Measurements from ENCODE around the gene KREMEN1.
"Not testable (repeated sequence)": the region's sequence is repeated elsewhere in the genome, so short reads cannot be mapped to it uniquely, and the experiment has no call there.

Gene KREMEN1

DNA sequence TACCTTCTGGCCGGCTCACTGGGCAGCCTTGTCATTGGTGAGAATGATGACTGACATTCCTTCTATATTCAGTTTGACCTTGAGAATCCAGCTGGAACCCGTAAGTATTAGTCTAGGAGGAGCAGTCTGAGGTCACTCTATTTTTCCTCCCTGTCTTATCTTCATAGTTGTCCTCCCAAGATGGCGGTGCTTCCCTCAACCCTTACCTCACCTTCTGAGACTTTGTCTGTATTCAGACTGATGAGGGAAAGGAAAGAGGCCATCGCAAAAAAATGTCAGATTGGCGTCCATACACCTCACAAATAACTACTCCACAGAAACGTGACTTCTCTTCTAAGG is 6.0 kb downstream of the KREMEN1 start:
- DNase-seq (ENCODE audit: low read depth in 2 of 2), result no peak

DNA sequence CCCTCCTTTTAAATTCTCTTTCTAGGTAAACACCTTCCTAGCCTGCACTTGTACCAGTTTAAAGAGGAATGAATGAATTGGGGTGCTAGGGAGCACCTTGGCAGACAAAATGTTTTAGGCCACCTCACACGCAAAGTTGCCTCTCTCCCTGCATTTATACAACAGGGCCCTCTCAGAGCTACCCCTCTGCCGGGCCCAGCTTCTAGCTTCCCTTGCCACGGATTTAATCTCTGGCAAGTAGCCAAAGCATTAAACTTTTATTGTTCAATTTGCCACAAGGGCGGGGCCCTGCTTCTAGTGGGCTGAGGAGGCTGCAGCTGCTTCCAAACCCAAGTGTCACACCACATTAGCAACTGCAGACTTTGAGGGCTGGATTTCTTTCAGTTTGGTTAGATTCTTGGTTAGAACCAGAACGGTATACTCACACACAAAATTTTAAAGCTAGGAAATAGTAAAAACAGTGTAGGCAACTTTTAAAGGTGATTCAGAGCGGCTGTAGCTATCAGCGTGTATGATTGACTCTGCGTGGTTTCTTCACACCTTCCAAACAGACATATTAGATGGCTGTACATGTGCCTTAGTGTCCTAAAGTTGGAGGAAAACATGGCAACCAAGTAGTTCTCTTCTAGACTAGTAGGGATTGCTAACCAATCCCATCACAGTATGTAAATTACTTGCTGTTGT is 6.5 kb downstream of the KREMEN1 start:
- DNase-seq (ENCODE audit: low read depth in 2 of 2), result no peak

DNA sequence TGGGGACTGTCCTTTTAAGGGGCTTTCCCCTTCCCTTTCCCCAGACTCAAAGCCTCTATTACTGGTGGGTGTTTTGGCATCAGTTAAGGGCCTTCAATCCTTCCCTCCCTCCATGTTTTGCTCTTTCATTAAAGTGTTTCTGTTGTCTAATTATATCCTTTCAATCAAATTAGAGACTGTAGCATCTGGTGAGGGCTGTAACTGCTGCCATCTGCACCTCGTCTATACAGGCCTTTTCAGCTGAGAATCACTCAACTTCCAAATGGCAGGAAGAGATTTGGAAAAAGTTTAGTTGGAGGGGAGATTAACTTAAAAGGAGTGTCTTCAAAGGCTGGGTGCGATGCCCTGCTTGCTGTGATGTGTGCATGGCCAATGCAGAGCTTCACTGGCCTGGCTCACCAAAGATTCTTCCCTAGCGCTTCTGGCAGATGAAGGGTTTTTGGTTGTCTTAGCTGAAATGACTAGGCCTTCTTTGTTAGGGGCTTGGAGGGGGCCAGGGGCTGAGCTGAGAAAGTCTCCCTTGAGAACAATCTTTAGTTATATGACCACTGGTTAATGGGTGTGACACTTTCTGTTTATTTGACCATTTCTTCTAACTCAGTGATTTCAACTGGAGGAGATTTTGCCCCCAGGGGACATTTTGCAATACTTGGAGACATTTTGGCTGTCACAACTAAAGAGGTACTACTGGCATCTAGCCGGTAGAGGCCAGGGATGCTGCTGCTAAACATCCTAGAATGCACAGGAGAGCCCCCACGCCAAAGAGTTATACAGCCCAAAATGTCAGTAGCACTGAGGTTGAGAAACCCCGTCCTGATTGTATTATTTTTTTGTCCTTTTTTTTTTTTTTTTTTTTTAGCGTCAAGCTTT is 7.5 kb downstream of the KREMEN1 start:
- no peak for DNase-seq (ENCODE audit: low read depth in 2 of 2)

DNA sequence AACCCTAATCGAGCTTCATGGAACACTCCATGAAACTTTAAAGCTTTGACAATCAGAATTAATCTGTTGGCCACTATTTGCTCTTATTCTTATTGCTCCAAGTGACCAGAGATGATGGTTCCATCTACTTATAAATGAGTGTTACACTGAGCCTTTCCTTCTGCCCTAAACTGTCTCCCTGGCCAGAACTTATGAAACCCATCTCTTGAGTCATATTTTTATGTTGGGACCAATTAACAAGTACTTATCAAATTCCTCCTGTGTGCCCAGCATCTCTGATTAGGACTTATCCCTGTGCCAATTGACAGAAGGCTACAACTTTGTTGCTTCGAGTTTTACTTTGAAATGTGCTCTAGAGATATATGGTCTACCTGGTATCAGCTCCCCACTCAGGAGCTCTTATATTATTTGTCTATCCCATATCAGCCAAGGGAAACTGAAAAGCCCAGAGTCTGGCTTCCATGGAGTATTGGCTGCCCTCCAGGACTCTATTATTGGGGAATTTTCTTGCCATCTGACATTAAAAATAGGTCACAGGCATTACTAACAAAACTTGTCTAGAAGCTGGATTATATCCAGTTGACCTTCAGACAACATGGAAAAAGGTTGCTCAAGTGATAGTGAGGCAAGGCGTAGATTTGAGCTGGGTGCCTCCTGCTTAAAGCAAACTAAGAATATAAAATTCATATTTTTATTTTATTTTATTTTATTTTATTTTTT is 8.8 kb downstream of the KREMEN1 start:
- DNase-seq (ENCODE audit: low read depth in 2 of 2), result no peak

DNA sequence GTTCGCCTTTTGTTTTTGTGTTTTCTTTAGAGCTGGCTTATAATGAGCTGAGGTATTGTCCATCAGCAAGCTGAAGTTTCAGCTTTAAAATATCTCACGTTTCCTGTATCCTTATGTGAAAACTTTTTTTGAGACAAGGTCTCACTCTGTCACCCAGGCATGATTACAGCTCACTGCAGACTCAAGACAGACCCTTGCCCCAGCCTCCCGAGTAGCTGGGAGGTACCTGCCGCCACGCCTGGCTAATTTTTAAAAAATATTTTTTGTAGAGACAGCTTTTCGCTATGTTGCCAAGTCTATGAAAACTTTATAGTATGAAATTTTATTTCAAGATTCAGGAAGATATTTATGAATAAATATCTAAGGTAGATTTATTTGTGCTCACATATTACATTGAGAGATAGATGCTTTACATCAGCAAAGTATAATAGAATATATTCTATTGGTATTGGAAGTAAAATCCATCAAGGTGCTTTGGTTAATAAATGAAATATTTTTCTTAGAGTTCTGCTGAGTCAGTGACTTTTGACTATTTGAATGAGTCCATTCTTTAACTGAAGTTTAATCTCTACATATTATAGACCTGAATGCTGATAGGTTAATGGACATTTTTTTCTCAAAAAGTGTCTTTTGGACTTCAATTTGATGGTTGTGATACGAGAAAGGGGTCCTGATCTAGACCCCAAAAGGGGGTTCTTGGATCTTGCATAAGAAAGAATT is 10.2 kb downstream of the KREMEN1 start:
- no peak for DNase-seq (ENCODE audit: low read depth in 2 of 2)

DNA sequence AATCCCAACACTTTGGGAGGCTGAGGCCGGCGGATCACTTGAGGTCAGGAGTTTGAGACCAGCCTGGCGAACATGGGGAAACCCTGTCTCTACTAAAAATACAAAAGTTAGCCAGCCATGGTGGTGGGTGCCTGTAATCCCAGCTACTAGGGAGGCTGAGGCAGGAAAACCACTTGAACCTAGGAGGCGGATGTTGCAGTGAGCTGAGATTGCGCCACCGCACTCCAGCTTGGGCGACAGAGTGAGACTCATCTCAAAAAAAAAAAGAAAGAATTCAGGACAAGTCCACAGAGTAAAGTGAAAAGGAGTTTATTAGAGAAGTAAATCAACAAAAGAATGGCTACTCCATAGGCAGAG is 10.7 kb downstream of the KREMEN1 start:
- not testable (repeated sequence) for DNase-seq (ENCODE audit: low read depth in 2 of 2)

DNA sequence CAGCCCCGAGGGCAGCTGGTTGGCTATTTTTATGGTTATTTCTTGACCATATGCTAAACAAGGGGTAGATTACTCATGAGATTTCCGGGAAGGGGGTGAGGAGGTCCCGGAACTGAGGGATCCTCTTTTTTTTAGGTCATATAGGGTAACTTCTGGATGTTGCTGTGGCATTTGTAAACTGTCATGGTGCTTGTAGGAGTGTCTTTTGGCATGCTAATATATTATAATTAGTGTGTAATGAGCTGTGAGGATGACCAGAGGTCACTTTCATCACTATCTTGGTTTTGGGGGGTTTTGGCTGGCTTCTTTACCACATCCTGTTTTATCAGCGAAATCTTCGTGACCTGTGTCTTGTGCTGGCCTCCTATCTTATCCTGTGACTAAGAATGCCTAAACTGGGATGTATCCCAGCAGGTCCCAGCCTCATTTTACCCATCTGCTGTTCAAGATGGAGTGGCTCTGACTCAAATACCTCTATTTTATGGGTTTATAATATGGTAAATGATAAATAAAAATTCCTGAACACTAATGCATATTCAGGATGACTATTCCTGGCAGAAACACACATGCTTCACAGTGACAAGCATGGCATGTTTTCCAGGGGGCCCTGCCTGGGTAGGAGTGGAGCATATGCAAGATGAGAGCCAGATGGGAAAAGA is 11.2 kb downstream of the KREMEN1 start:
- no peak for DNase-seq (ENCODE audit: low read depth in 2 of 2)

DNA sequence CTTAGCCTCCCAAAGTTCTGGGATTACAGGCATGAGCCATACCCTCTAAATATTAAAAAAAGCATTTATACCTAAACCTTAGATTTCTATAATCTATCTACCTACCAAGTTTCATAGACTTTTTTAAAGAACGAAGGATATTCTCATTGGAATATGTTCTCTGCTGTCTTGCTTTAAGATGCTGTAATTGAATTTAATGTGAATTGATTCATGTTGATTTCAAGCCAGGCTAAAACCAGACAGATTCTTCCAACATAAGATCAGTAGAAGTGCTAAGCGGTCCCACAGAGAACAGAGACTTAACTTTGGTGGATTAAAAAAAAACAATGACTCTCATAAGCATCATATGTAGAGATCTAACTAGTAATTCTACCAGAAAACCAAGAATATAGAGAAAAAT is 14.2 kb downstream of the KREMEN1 start:
- DNase-seq (ENCODE audit: low read depth in 2 of 2), result no peak

DNA sequence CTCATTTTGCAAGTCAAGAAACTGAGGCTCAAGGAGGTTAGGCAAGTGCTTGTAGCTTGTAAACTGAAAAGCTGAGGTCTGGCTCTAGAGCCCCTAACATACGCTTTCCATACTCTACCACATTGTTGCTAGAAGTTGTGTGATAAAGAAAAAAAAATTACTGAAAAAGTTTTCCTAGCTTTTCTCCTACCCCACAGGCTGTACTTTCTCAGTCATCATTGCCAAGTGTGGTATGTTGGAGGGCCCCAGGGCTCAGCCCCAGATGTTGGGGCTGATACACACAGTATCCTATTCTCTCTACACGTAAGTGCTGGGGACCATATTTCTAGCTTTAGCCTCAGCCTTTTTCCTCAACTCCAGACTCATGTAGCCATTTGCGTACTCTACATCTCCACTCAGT is 16.0 kb downstream of the KREMEN1 start:
- DNase-seq (ENCODE audit: low read depth in 2 of 2), result no peak

DNA sequence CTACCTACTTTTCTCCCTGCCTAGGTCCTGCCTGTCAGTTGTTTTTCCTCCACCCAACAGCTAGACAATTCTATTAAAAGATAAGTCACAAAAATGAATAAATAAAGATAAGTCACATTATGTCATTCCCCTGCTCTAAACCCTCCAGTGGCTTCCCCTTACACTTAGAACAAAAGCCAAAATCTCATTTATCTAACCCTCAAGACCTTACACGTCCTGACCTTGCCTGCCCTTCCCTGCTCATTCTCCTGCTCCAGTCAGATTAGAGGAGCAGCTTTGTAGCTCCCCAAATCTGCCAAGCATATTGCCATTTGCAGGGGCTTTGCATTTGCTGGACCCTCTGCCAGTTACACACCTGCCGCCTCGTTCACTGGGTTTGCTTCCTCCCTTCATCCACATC is 16.7 kb downstream of the KREMEN1 start:
- DNase-seq (ENCODE audit: low read depth in 2 of 2), result no peak

DNA sequence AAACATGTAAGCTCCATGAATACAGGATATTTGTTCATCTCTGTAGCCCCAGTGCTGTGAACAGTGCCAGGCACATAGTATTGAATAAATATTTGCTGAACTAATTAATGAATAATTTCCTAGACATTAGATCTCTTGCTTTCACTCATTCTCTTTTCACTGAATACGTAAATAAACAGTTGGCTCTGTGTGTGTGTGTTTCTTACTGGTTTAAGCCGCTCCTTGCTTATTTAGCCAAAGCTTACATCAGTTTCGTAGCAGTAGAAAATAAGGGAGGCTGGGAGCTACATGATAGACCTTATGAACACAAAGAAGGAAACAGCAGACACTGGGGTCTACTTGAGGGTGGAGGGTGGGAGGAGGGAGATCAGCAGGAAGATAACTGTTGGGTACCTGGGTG is 17.2 kb downstream of the KREMEN1 start:
- DNase-seq (ENCODE audit: low read depth in 2 of 2), result no peak

DNA sequence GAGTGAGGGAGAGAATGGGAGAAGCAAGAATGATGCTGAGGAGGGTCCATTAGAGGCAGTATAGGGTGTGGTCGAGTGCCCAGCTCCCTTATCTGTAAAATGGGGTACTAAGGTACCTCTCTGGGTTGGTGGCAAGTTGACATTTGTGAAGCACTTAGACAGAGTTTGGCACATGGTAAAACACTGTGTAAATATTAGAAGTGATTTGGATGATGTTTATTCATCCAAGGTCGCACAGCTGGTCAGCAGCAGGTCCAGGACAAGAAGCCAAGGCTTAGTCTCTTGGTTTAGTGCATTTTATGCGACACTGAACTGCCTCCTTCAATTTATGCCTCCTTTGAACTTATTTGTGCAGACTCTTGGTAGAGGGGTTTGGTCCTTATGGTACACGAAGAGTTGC is 19.4 kb downstream of the KREMEN1 start:
- no peak for DNase-seq (ENCODE audit: low read depth in 2 of 2)

DNA sequence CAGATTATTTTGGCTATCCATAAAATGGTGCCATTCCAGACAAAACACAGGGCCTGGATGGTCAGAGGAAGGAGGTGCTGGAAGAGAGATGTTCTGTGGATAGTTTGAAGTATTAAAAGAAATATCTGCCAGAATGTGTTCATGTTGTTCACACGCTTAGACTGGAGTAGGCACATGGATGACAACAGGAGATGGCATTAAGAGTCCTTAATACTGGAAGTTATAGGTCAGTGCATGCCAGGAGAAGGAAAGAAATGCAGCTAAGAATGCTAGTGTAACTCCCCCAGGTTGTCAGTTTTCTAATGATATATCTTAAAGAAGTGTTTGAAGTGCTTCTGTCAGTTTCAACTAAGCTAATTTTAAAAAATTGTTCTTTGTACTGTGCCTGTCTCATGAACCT is 20.2 kb downstream of the KREMEN1 start:
- DNase-seq (ENCODE audit: low read depth in 2 of 2), result no peak

DNA sequence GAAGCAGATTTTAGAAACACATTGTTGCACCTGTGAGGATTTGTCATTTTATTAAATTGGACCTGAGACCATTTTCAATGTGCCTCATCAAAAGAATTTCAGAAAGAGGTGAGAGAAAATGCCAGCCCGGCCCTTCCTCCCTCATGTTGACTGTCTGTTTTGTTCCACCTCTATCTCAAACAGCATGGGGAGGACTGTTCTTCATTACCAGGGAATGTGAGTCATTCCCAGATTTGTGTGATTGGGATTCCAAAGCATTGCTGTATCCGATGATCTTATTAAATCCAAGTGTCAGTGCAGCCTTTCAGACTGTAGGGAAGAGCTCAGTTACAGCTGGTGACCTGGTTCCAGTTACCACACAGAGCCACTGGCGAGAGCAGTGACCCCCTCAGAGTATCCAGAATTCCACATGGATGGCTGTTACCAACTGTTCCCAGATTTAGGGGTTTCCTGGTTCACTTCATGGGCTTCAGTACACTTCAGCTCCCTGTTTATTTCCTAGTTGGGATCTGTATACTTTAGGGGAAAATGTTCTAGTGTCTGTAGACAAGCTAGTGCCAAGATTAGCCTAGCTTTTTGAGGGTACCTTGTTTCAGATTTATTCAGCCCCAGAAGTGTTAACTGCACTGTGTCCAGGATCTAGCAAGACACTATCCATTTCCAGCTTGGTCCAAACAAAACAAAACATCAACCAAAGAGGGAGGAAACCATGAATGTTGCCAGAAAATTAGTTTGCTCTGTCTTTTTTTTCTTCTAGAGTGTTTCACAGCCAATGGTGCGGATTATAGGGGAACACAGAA is 20.9 kb downstream of the KREMEN1 start:
- DNase-seq (ENCODE audit: low read depth in 2 of 2), result no peak

DNA sequence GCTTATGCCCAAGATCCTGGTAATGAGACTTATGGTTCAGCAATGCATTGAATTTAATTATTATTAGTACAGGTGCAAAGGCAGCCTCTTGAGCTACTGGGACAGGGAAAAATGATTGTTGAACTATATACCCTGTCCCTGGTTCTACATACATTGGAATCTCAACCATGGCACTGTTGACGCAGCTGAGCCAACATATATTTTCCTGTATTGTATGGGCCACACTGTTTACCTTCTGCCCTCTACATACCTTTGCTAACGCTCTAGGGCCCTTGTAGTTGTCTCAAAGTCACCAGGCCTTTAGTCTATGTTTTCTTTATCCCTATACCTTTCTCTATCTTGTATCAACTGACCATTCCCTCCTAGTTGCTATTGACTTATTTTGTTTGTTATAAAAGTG is 22.6 kb downstream of the KREMEN1 start:
- DNase-seq (ENCODE audit: low read depth in 2 of 2), result no peak

DNA sequence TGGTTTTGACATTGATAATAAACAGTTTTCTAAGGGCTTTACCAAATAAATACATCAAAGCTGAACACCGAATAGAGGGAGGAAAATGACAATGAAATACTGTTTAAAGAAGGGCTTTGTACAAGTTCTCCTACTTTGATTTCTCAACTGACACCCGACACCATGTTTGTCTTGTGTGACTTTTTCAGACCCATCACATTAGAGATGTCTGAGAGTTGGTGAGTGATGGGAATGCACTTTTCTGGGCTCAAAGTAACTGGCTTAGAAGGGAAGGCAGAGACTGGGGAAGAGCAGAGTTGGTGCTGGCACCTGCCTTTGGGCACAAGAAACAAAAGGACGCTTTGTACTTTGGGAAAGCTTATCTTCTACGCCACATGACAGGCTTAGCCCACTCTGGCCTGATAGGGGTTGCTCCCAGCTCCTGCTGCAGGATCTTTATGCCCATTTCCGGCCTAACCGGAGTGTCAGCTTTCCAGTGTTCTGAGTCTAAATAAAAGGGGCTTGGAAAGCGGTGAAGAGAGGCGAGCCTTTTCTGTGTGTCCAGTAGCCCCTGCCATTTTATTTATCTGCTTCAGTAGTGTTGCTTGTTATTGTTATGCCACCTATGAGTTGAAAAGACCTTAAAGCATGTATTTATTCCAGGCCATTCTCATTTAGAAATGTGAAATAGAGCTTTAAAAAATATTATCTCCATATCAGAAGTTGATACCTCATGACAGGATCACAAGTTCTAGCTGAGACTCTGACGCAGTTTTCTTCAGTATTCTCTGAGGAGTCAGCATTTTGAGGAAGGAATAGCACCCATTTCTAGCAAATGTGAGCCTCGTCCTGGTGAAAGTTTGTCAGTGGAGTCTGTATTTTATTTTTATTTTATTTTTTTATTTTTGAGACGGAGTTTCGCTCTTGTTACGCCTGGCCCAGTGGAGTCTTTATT is 24.2 kb downstream of the KREMEN1 start:
- no peak for DNase-seq (ENCODE audit: low read depth in 2 of 2)

DNA sequence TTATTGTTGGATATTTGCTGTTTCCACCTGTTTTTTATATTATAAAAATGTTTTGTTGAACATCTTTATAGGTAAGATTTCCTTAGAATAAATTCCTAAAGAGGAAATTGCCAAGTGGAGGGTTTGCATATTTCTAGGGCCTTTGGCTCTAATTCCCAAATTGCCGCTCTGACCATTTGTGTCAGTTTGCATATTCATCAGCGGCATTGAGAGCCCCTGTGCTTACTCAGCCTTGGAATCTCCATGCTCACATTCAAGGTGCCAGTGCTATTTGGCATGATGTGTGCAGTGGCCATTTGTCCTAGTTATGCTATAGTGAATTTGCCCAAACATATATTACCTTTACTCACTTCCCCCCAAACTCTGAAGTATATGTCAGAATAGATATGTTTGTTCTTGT is 25.5 kb downstream of the KREMEN1 start:
- no peak for DNase-seq (ENCODE audit: low read depth in 2 of 2)

DNA sequence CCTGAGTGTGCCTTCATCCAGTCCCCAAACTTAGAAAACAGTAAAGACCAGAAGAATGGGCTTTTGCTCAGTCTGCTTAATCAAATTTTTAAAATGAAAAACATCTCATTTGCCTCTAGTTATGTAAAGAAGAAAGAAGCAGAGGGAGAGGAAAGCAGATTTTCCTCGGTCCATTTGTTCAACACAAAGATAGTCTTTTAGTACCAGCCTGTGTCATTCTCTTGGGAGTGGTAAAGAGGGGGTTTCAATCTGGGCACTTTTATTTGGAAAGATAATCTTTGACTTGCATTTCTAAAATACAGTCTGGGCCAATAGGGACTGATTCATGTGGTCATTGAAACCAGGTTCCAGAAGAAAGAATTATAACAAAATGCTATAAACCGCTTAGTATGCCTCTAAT is 29.5 kb downstream of the KREMEN1 start:
- DNase-seq (ENCODE audit: low read depth in 2 of 2), result no peak

DNA sequence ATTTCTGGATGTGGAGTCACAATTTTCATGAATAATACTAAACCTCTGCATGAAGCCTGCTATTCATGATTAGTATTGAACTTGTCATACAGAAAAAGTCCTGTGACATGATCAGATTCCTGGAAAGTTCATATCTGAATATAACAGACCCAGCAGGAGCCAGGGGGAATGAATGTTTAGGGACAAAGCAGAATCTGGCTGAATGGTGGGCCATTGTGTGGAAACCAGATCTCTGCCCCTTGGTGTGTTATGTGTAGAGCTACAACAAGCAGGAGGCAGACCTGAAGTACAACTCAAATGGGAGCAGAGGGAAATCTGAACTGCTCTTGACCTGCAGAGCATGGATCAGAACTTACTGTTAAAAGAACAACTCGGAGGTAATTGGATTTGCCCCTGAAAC is 30.3 kb downstream of the KREMEN1 start:
- no peak for DNase-seq (ENCODE audit: low read depth in 2 of 2)

DNA sequence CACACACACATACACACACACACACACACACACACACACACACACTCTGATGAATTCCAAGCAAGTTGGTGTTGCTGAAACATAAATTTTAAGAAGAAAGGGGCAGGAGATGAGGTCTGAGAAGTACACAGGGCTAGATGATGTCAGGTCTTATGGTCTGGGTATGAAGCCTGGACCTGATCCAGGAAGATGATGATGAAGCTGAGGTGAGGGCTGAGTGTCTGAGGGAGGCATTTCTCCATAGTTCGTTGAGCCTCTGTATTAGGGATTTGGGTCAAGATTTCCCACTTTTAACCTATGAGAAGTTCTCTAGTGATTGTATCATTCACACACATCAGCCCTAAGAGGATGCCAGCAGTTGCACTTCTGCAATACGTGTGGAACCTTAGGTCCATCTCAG is 32.6 kb downstream of the KREMEN1 start:
- DNase-seq (ENCODE audit: low read depth in 2 of 2), result no peak

Measured in stimulated activated CD8-positive, alpha-beta memory T cell treated with anti-CD3 and anti-CD28 coated beads, Interleukin-7, amount 100 ng/mL, for 4 hours (primary cell).